ENCODE data around the gene FOXL3.
"Not testable (repeated sequence)": the region's sequence is repeated elsewhere in the genome, so short reads cannot be mapped to it uniquely, and the experiment has no call there.

The FOXL3 gene

GRCh38 chr7:332020-332517, 42.1 kb downstream of the FOXL3 start:
- H3K4me3 ChIP-seq (ENCODE audit: low read depth, low read length) = no peak overlapping the region
- no peak for DNase-seq (ENCODE audit: low read depth, low spot score)
- in situ Hi-C loops (cut with HindIII; ENCODE audit: low sequenced_read_pairs) = no loop called here
- TF ChIP-seq, protein P1, sequence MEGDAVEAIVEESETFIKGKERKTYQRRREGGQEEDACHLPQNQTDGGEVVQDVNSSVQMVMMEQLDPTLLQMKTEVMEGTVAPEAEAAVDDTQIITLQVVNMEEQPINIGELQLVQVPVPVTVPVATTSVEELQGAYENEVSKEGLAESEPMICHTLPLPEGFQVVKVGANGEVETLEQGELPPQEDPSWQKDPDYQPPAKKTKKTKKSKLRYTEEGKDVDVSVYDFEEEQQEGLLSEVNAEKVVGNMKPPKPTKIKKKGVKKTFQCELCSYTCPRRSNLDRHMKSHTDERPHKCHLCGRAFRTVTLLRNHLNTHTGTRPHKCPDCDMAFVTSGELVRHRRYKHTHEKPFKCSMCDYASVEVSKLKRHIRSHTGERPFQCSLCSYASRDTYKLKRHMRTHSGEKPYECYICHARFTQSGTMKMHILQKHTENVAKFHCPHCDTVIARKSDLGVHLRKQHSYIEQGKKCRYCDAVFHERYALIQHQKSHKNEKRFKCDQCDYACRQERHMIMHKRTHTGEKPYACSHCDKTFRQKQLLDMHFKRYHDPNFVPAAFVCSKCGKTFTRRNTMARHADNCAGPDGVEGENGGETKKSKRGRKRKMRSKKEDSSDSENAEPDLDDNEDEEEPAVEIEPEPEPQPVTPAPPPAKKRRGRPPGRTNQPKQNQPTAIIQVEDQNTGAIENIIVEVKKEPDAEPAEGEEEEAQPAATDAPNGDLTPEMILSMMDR (IDR thresholded peaks at IDR 0.05; ENCODE audit: low read depth, low read length) = no peak

- peak overlapping the region; percentile 17 for H3K4me3 ChIP-seq (ENCODE audit: low read depth, low read length)
- DNase-seq (ENCODE audit: low read depth, low spot score) = peak; percentile 38
- in situ Hi-C loops (cut with HindIII; ENCODE audit: low sequenced_read_pairs) = no loop called here
- TF ChIP-seq, protein P1 (IDR thresholded peaks at IDR 0.05; ENCODE audit: low read depth, low read length) = peak; percentile 81
Observed at GRCh38 chr7:332646-333392, 42.8 kb downstream of the FOXL3 start.

GRCh38 chr7:333393-333764, 43.4 kb downstream of the FOXL3 start:
- no peak overlapping the region for H3K4me3 ChIP-seq (ENCODE audit: low read depth, low read length)
- DNase-seq (ENCODE audit: low read depth, low spot score) = peak; percentile 12
- TF ChIP-seq, protein P1 (IDR thresholded peaks at IDR 0.05; ENCODE audit: low read depth, low read length) = no peak
- in situ Hi-C loops (cut with HindIII; ENCODE audit: low sequenced_read_pairs) = no loop called here

DNA sequence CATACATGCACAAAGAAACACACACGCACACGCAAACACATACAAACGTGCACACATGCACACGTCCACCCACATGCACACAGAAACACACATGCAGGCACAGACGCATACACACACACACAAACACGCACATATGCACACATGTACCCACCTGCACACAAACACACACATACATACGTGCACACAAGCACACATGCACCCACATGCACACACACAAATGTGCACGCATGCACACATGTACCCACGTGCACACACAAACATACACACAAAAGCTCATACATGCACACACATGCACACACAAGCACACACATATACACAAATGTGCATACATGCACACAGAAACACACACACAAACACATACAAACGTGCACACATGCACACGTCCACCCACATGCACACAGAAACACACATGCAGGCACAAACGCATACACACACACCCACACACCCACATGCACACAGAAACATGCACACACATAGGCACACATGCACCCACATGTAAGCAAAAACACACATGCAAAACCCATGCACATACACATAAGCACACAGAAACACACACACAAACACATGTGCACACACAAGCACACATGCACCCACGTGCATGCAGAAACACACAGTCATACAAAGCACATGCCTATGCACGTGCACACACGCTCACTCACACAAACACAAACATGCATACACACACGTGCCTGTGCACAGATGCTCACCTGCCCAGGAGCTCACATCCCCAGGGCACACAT, 44.8 kb downstream of the FOXL3 start:
- TF ChIP-seq, protein P1 (IDR thresholded peaks at IDR 0.05; ENCODE audit: low read depth, low read length) = no peak

DNA sequence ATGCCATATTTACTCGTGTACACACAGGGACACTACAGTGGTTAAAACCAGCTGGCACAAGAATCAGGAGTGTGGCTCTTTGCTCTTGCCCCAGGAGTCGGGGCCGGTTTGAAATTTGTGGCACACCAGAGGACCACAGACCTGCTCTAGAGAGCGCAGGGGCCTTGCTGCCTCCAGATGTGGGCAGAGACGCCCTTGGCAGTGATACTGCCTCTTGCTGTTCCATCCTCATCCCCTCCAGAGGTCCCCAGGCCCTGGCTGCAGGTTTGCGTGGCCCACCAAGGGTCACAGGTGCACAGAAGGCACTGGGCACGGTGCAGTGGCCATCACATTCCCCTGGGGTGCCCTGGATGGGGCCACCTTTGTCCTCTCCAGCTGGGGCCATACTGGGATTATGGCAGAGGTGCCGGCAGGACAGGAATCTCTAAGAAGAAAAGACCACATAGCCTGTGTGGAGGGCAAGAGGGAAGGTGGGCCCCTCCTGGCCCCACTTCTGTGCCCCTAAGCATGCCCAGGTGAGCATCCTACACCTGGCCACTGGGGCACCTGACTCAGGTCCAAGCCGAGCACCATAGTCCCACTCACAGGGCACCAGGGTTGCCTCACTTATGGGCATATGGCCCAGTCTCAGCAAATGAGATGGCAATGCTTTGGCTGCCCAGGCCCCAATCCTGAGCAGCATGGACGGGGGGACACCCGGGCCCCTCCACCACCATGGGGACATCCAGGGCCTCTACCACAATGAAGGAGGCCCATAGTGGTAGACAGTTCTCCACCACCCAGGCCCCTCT, 45.6 kb downstream of the FOXL3 start:
- no peak overlapping the region for H3K4me3 ChIP-seq (ENCODE audit: low read depth, low read length)
- in situ Hi-C loops (cut with HindIII; ENCODE audit: low sequenced_read_pairs) = no loop called here

More for the DNA sequence above, 44.8 kb downstream of the FOXL3 start:
- DNase-seq (ENCODE audit: low read depth, low spot score) = no peak
- H3K4me3 ChIP-seq (ENCODE audit: low read depth, low read length) = no peak overlapping the region
- in situ Hi-C loops (cut with HindIII; ENCODE audit: low sequenced_read_pairs) = no loop called here

DNA sequence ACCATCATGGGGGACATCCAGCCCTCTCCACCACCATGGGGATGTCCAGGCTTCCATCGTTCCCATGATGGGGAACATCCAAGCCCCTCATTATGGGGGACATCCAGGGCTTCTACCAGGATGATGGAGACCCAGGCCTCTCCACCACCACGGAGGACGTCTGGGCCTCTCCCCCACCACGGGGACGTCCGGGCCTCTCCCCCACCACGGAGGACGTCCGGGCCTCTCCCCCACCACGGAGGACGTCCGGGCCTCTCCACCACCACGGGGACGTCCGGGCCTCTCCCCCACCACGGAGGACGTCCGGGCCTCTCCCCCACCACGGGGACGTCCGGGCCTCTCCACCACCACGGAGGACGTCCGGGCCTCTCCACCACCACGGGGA, 46.2 kb downstream of the FOXL3 start:
- in situ Hi-C loops (cut with HindIII; ENCODE audit: low sequenced_read_pairs); H3K4me3 ChIP-seq (ENCODE audit: low read depth, low read length); DNase-seq (ENCODE audit: low read depth, low spot score): not testable (repeated sequence)

More for the DNA sequence above, 45.6 kb downstream of the FOXL3 start:
- TF ChIP-seq, protein P1 (IDR thresholded peaks at IDR 0.05; ENCODE audit: low read depth, low read length) = no peak
- no peak for DNase-seq (ENCODE audit: low read depth, low spot score)

Measured in astrocyte of the spinal cord (primary cell).